Karpas-422 (cell line): ENCODE measurements around the gene ZNF599. TPM values are rescaled to one million over a fixed set of nuclear protein-coding genes. Genes with fewer than 3 reads are reported as not detected.

Experiments
- DNase-seq: peaks from one replicate; pipeline ENCODE4 v3.0.0-alpha.2; 2015
- H2AFZ ChIP-seq: fragments of 200-600 bp; sonication (generic); 2 replicates; pipeline ENCODE4 v1.6.1; 2014; ENCODE audit warnings: antibody characterized with exemption, low read length, mixed read lengths
- H3K27ac ChIP-seq: fragments of 200-600 bp; sonication (generic); 2 replicates; pipeline ENCODE4 v1.5.1; 2014; ENCODE audit warnings: mild to moderate bottlenecking, low read length, moderate library complexity
- H3K27me3 ChIP-seq: fragments of 200-600 bp; sonication (generic); 2 replicates; pipeline ENCODE4 v1.6.1; 2014; ENCODE audit warnings: low read length, mixed read lengths
- H3K36me3 ChIP-seq: fragments of 200-600 bp; sonication (generic); 2 replicates; pipeline ENCODE4 v1.6.1; 2014; ENCODE audit warnings: low read length, mixed read lengths; ENCODE audit not compliant: insufficient read depth
- H3K4me1 ChIP-seq: fragments of 200-600 bp; sonication (generic); 2 replicates; pipeline ENCODE4 v1.6.1; 2014; ENCODE audit warnings: mild to moderate bottlenecking, low read length, mixed read lengths
- H3K4me2 ChIP-seq: fragments of 200-600 bp; sonication (generic); 2 replicates; pipeline ENCODE4 v1.6.1; 2014; ENCODE audit warnings: low read length, low read depth, mild to moderate bottlenecking; ENCODE audit not compliant: poor library complexity, severe bottlenecking
- H3K4me3 ChIP-seq: fragments of 200-600 bp; sonication (generic); 2 replicates; pipeline ENCODE4 v1.5.1; 2014; ENCODE audit warnings: mild to moderate bottlenecking, antibody characterized with exemption, low read length, mixed read lengths
- H3K79me2 ChIP-seq: fragments of 200-600 bp; sonication (generic); 2 replicates; pipeline ENCODE4 v1.6.1; 2014; ENCODE audit warnings: mild to moderate bottlenecking, low read length, mixed read lengths
- H3K9ac ChIP-seq: fragments of 200-600 bp; sonication (generic); 2 replicates; pipeline ENCODE4 v1.6.0; 2014; ENCODE audit warnings: low read length
- H3K9me2 ChIP-seq: fragments of 200-600 bp; sonication (generic), shearing (Covaris generic); replicated peaks from 2 replicates; pipeline ENCODE4 v1.6.0; 2014; ENCODE audit warnings: mild to moderate bottlenecking, low read length, moderate library complexity; ENCODE audit not compliant: insufficient read depth
- H3K9me3 ChIP-seq: fragments of 300-700, 200-600 bp; sonication (generic); 2 replicates; pipeline ENCODE4 v1.6.1; 2014; ENCODE audit warnings: low read length, mixed read lengths
- H4K20me1 ChIP-seq: fragments of 200-600 bp; sonication (generic); 2 replicates; pipeline ENCODE4 v1.6.1; 2014; ENCODE audit warnings: mild to moderate bottlenecking, antibody characterized with exemption, low read length, low read depth; ENCODE audit not compliant: insufficient read depth
- total RNA-seq: library from RNA; depleted of rRNA; stranded (reverse); fragments of >200 nt; shearing (Covaris generic); gene quantifications from 2 replicates; pipeline ENCODE4 v1.2.3, GENCODE V29; 2014; ENCODE audit warnings: low replicate concordance

The ZNF599 gene
- total RNA-seq, 1 experiment from 2014 or later = 4.1 TPM

- Histone ChIP-seq H3K4me3 (peak within 1 kb of the TSS; percentile 85), H3K27ac (no peak within 1 kb of the TSS), H3K4me1 (peaks cover 16% of the 10 kb centered on the region), H3K9me2 (no peaks in the 10 kb centered on the region), H3K36me3 (peaks cover 26% of the 10 kb centered on the region), H3K27me3 (no peaks in the 10 kb centered on the region), H2AFZ (peak within 1 kb of the TSS; percentile 98), H3K4me2 (peak within 1 kb of the TSS; percentile 96), H3K9me3 (peaks cover 9% of the 10 kb centered on the region; the same call in 1 of the 2 replicates), H3K79me2 (peaks cover 5% of the 10 kb centered on the region; the same call in 1 of the 2 replicates), H3K9ac (peak within 1 kb of the TSS; percentile 83), H4K20me1 (no peaks in the 10 kb centered on the region)
- peak; percentile 93 for DNase-seq
Measured at GRCh38 chr19:34733746-34734536, 39.1 kb downstream of the ZNF599 start, which contains the start of gene ZNF181. ZNF181 (plus strand) TSS chr19:34734243; CDS start chr19:34735038, 795 bp downstream.

GRCh38 chr19:34733266-34733745, 39.7 kb downstream of the ZNF599 start:
- Histone ChIP-seq H3K4me3 (peak overlapping the region; percentile 85), H3K27ac (no peak overlapping the region), H4K20me1 (no peaks in the 10 kb centered on the region), H3K79me2 (peaks cover 5% of the 10 kb centered on the region; the same call in 1 of the 2 replicates), H3K9me3 (peaks cover 6% of the 10 kb centered on the region; the same call in 1 of the 2 replicates), H3K36me3 (peaks cover 24% of the 10 kb centered on the region), H2AFZ (peak overlapping the region; percentile 98), H3K27me3 (no peaks in the 10 kb centered on the region), H3K9me2 (no peaks in the 10 kb centered on the region), H3K4me2 (peak overlapping the region; percentile 96), H3K9ac (peak overlapping the region; percentile 83), H3K4me1 (peaks cover 16% of the 10 kb centered on the region)
- DNase-seq = peak; percentile 77

GRCh38 chr19:34732612-34733211, 40.3 kb downstream of the ZNF599 start:
- H3K9ac ChIP-seq = peak overlapping the region; percentile 83; the same call in 1 of the 2 replicates

GRCh38 chr19:34731964-34732363, 41.1 kb downstream of the ZNF599 start:
- Histone ChIP-seq H3K4me2 (no peak overlapping the region), H2AFZ (no peak overlapping the region)

More at GRCh38 chr19:34732612-34733211, 40.3 kb downstream of the ZNF599 start:
- peak overlapping the region; percentile 85; the same call in 1 of the 2 replicates for H3K4me3 ChIP-seq
- no peak overlapping the region for H3K27ac ChIP-seq
- no peaks in the 10 kb centered on the region for H3K27me3 ChIP-seq
- peaks cover 19% of the 10 kb centered on the region for H3K36me3 ChIP-seq
- no peak for DNase-seq
- H3K9me2 ChIP-seq = no peaks in the 10 kb centered on the region
- H2AFZ ChIP-seq = no peak overlapping the region
- peak overlapping the region; percentile 96 for H3K4me2 ChIP-seq
- peaks cover 5% of the 10 kb centered on the region; the same call in 1 of the 2 replicates for H3K79me2 ChIP-seq
- H4K20me1 ChIP-seq = no peaks in the 10 kb centered on the region
- H3K4me1 ChIP-seq = peaks cover 16% of the 10 kb centered on the region
- H3K9me3 ChIP-seq = peaks cover 6% of the 10 kb centered on the region; the same call in 1 of the 2 replicates

GRCh38 chr19:34731019-34731829, 41.8 kb downstream of the ZNF599 start:
- H3K4me2 ChIP-seq = no peak overlapping the region
- no peaks in the 10 kb centered on the region for H3K9me2 ChIP-seq
- H3K27ac ChIP-seq = no peak overlapping the region
- peaks cover 5% of the 10 kb centered on the region; the same call in 1 of the 2 replicates for H3K79me2 ChIP-seq
- no peak overlapping the region for H2AFZ ChIP-seq
- H3K4me1 ChIP-seq = peaks cover 16% of the 10 kb centered on the region
- H3K9ac ChIP-seq = no peak overlapping the region
- H3K9me3 ChIP-seq = 0 out of 2 replicates have a peak, but pooled peaks cover 4% of the 10 kb centered on the region
- no peak for DNase-seq
- peaks cover 8% of the 10 kb centered on the region; the same call in 1 of the 2 replicates for H3K36me3 ChIP-seq
- H4K20me1 ChIP-seq = no peaks in the 10 kb centered on the region
- no peaks in the 10 kb centered on the region for H3K27me3 ChIP-seq
- no peak overlapping the region for H3K4me3 ChIP-seq

More at GRCh38 chr19:34731964-34732363, 41.1 kb downstream of the ZNF599 start:
- H3K9me2 ChIP-seq = no peaks in the 10 kb centered on the region
- H3K27ac ChIP-seq = no peak overlapping the region
- H3K4me1 ChIP-seq = peaks cover 16% of the 10 kb centered on the region
- no peaks in the 10 kb centered on the region for H3K27me3 ChIP-seq
- DNase-seq = no peak
- no peak overlapping the region for H3K9ac ChIP-seq
- H3K4me3 ChIP-seq = no peak overlapping the region
- H3K79me2 ChIP-seq = peaks cover 5% of the 10 kb centered on the region; the same call in 1 of the 2 replicates
- H3K36me3 ChIP-seq = peaks cover 11% of the 10 kb centered on the region; the same call in 1 of the 2 replicates
- H4K20me1 ChIP-seq = no peaks in the 10 kb centered on the region
- H3K9me3 ChIP-seq = peaks cover 5% of the 10 kb centered on the region; the same call in 1 of the 2 replicates

GRCh38 chr19:34725400-34725799, 47.6 kb downstream of the ZNF599 start:
- H3K9me2 ChIP-seq = no peaks in the 10 kb centered on the region
- no peaks in the 10 kb centered on the region for H3K4me1 ChIP-seq
- H3K27ac ChIP-seq = no peak overlapping the region
- H2AFZ ChIP-seq = no peak overlapping the region
- no peak overlapping the region for H3K4me2 ChIP-seq
- H3K4me3 ChIP-seq = no peak overlapping the region
- no peaks in the 10 kb centered on the region for H3K9me3 ChIP-seq
- no peaks in the 10 kb centered on the region for H3K79me2 ChIP-seq
- no peaks in the 10 kb centered on the region for H4K20me1 ChIP-seq
- H3K36me3 ChIP-seq = no peaks in the 10 kb centered on the region
- DNase-seq = no peak
- H3K27me3 ChIP-seq = no peaks in the 10 kb centered on the region
- H3K9ac ChIP-seq = no peak overlapping the region

- H3K79me2 ChIP-seq = no peaks in the 10 kb centered on the region
- H3K9me3 ChIP-seq = no peaks in the 10 kb centered on the region
- H3K9me2 ChIP-seq = no peaks in the 10 kb centered on the region
- no peak overlapping the region for H3K9ac ChIP-seq
- no peaks in the 10 kb centered on the region for H4K20me1 ChIP-seq
- no peaks in the 10 kb centered on the region for H3K36me3 ChIP-seq
- no peak overlapping the region for H3K27ac ChIP-seq
- no peak for DNase-seq
- H2AFZ ChIP-seq = no peak overlapping the region
- H3K27me3 ChIP-seq = no peaks in the 10 kb centered on the region
- H3K4me3 ChIP-seq = no peak overlapping the region
- H3K4me1 ChIP-seq = no peaks in the 10 kb centered on the region
- H3K4me2 ChIP-seq = no peak overlapping the region
Measured at GRCh38 chr19:34722353-34722752, 50.7 kb downstream of the ZNF599 start.
